ENCODE results near the gene PRKAG2.
A peak's percentile ranks its signal among the peaks of the same experiment; 100 is the strongest.

Gene PRKAG2

DNA sequence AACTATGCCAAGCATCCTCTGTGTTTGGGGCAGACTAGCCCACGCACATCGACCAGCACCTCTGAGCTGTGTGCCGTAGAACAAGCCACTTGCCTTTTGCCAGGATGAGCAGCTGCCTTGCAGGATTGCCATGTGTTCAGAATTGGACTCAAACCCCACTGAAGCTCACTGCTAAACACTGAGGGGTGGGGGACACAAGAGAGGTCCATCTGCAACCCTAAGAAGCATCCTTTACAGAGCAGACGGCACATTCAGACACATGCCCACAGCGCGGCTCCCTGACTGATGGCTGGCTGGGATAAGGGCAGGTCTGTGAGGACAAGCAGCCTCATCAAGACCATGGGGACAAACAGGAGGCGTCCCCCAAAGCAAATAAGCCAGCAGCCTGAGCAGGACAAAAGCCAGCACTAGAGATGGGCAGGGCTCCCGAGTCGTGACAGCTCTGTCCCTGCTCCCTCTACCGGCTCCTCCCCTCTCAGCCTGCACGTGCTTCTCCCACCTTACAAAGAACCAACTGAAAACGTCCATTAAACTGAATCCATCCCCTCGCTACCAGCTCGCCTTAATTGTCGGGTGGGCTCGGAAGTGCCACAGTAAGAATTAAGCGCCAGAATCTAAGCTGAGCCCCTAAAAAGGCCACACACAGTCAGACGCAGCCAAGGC, 114.2 kb downstream of the PRKAG2 start:
- H3K4me3 ChIP-seq (ENCODE audit: low read length in 2 of 2) = no peak overlapping the region
- H4K91ac ChIP-seq (ENCODE audit: low read depth, low read length, poor library complexity) = no peak overlapping the region
- peak overlapping the region; percentile 33 for H4K8ac ChIP-seq (ENCODE audit: low read depth, low read length)
- no peak overlapping the region for H2BK5ac ChIP-seq (ENCODE audit: low read length)
- no peaks in the 10 kb centered on the region for H3K36me3 ChIP-seq (replicated peaks in 1 of 2; ENCODE audit: control insufficient read depth in 2 of 2, insufficient read depth in 2 of 2, low read length in 2 of 2)
- H3K27ac ChIP-seq (replicated peaks; ENCODE audit: low read length) = no peak overlapping the region
- peaks cover 3 to 8% of the 10 kb centered on the region in 2 donors for H3K4me1 ChIP-seq (ENCODE audit: control insufficient read depth in 2 of 2, insufficient read depth in 1 of 2, low read depth in 1 of 2, low read length in 2 of 2)
- H3K14ac ChIP-seq (ENCODE audit: low read length) = peak overlapping the region; percentile 27
- H3K9ac ChIP-seq (ENCODE audit: low read depth, low read length, poor library complexity) = no peak overlapping the region
- peak overlapping the region; percentile 70 for H2BK15ac ChIP-seq (ENCODE audit: low read length)
- H2BK12ac ChIP-seq (ENCODE audit: low read length) = peak overlapping the region; percentile 14
- H3K27me3 ChIP-seq (ENCODE audit: control insufficient read depth in 3 of 3, insufficient read depth in 3 of 3, low read depth in 1 of 3, low read length in 3 of 3) = peaks cover 0 to 38% (median 8%) of the 10 kb centered on the region in 3 experiments
- H2AFZ ChIP-seq (ENCODE audit: low read length) = peak overlapping the region; percentile 60
- H3K9me3 ChIP-seq (replicated peaks in 1 of 2; ENCODE audit: control insufficient read depth in 2 of 2, insufficient read depth in 1 of 2, low read depth in 1 of 2, low read length in 2 of 2) = peaks cover 0 to under 1% of the 10 kb centered on the region in 2 donors
- WGBS, 2 donors (ENCODE audit: extremely low coverage in 2 of 2, insufficient read length in 2 of 2, insufficient replicate concordance in 1 of 2) = no CpG with 5 or more reads among the region's 18 CpGs
- no peak overlapping the region for H3K4ac ChIP-seq (ENCODE audit: low read length)
- no peaks in the 10 kb centered on the region for H3K79me1 ChIP-seq (ENCODE audit: low read depth, low read length)
- peak overlapping the region; percentile 63 for H3K18ac ChIP-seq (ENCODE audit: low read length)
- DNase-seq (ENCODE audit: low spot score) = no peak
- H3K23ac ChIP-seq (ENCODE audit: low read depth, low read length, poor library complexity) = peak overlapping the region; percentile 19
- no peak overlapping the region for H3K4me2 ChIP-seq (ENCODE audit: insufficient read depth, low read length, poor library complexity, severe bottlenecking)
- H2BK120ac ChIP-seq (ENCODE audit: low read depth, low read length) = no peak overlapping the region
- H2AK5ac ChIP-seq (ENCODE audit: low read depth, low read length) = no peak overlapping the region

DNA sequence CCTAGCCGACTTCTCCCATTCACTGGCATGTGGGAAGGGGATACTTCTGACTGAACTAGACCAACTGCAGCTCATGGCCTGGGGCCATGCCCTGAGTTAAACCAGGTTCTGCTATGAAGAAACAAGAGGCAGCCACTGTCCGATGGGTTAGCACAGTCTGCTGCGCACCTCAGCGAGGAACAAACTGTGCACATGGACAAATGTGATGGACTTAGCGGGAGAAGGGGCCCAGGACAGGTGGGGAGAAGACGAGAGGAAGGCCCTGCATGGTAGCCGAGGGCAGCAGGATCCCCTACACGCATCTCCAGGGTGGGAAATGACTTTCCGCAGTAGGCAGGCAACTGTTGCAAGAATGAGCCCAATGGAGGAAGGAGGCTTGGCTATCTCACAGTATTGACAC, 115.0 kb downstream of the PRKAG2 start:
- Histone ChIP-seq H2AFZ (ENCODE audit: low read length) (no peak overlapping the region), H2BK12ac (ENCODE audit: low read length) (no peak overlapping the region), H3K27me3 (ENCODE audit: control insufficient read depth in 3 of 3, insufficient read depth in 3 of 3, low read depth in 1 of 3, low read length in 3 of 3) (peaks cover 0 to 38% (median 8%) of the 10 kb centered on the region in 3 experiments), H3K36me3 (replicated peaks in 1 of 2; ENCODE audit: control insufficient read depth in 2 of 2, insufficient read depth in 2 of 2, low read length in 2 of 2) (no peaks in the 10 kb centered on the region), H2BK120ac (ENCODE audit: low read depth, low read length) (no peak overlapping the region), H2BK15ac (ENCODE audit: low read length) (no peak overlapping the region), H2AK5ac (ENCODE audit: low read depth, low read length) (no peak overlapping the region), H3K79me1 (ENCODE audit: low read depth, low read length) (no peaks in the 10 kb centered on the region), H3K9me3 (replicated peaks in 1 of 2; ENCODE audit: control insufficient read depth in 2 of 2, insufficient read depth in 1 of 2, low read depth in 1 of 2, low read length in 2 of 2) (no peaks in the 10 kb centered on the region), H3K14ac (ENCODE audit: low read length) (no peak overlapping the region), H3K4me2 (ENCODE audit: insufficient read depth, low read length, poor library complexity, severe bottlenecking) (no peak overlapping the region), H4K8ac (ENCODE audit: low read depth, low read length) (no peak overlapping the region), H4K91ac (ENCODE audit: low read depth, low read length, poor library complexity) (no peak overlapping the region), H2BK5ac (ENCODE audit: low read length) (no peak overlapping the region), H3K4me3 (ENCODE audit: low read length in 2 of 2) (no peak overlapping the region), H3K9ac (ENCODE audit: low read depth, low read length, poor library complexity) (no peak overlapping the region), H3K23ac (ENCODE audit: low read depth, low read length, poor library complexity) (no peak overlapping the region), H3K18ac (ENCODE audit: low read length) (no peak overlapping the region), H3K4ac (ENCODE audit: low read length) (no peak overlapping the region), H3K27ac (replicated peaks; ENCODE audit: low read length) (no peak overlapping the region), H3K4me1 (ENCODE audit: control insufficient read depth in 2 of 2, insufficient read depth in 1 of 2, low read depth in 1 of 2, low read length in 2 of 2) (peaks cover 8 to 10% of the 10 kb centered on the region in 2 donors)
- DNase-seq (ENCODE audit: low spot score) = no peak
- WGBS, 2 donors (ENCODE audit: extremely low coverage in 2 of 2, insufficient read length in 2 of 2, insufficient replicate concordance in 1 of 2) = no CpG with 5 or more reads among the region's 9 CpGs

GRCh38 chr7:151761231-151761630, 115.7 kb downstream of the PRKAG2 start:
- Histone ChIP-seq H2BK120ac (ENCODE audit: low read depth, low read length) (no peak overlapping the region), H3K36me3 (replicated peaks in 1 of 2; ENCODE audit: control insufficient read depth in 2 of 2, insufficient read depth in 2 of 2, low read length in 2 of 2) (no peaks in the 10 kb centered on the region), H3K4ac (ENCODE audit: low read length) (no peak overlapping the region), H3K9me3 (replicated peaks in 1 of 2; ENCODE audit: control insufficient read depth in 2 of 2, insufficient read depth in 1 of 2, low read depth in 1 of 2, low read length in 2 of 2) (no peaks in the 10 kb centered on the region), H2AFZ (ENCODE audit: low read length) (no peak overlapping the region), H3K14ac (ENCODE audit: low read length) (no peak overlapping the region), H3K18ac (ENCODE audit: low read length) (no peak overlapping the region), H2BK12ac (ENCODE audit: low read length) (no peak overlapping the region), H4K8ac (ENCODE audit: low read depth, low read length) (no peak overlapping the region), H2AK5ac (ENCODE audit: low read depth, low read length) (no peak overlapping the region), H3K79me1 (ENCODE audit: low read depth, low read length) (no peaks in the 10 kb centered on the region), H2BK5ac (ENCODE audit: low read length) (no peak overlapping the region), H3K4me3 (ENCODE audit: low read length in 2 of 2) (no peak overlapping the region), H3K4me2 (ENCODE audit: insufficient read depth, low read length, poor library complexity, severe bottlenecking) (no peak overlapping the region), H3K23ac (ENCODE audit: low read depth, low read length, poor library complexity) (no peak overlapping the region), H3K27me3 (ENCODE audit: control insufficient read depth in 3 of 3, insufficient read depth in 3 of 3, low read depth in 1 of 3, low read length in 3 of 3) (peaks cover 0 to 38% (median 8%) of the 10 kb centered on the region in 3 experiments), H4K91ac (ENCODE audit: low read depth, low read length, poor library complexity) (no peak overlapping the region), H3K27ac (replicated peaks; ENCODE audit: low read length) (no peak overlapping the region), H3K9ac (ENCODE audit: low read depth, low read length, poor library complexity) (no peak overlapping the region), H3K4me1 (ENCODE audit: control insufficient read depth in 2 of 2, insufficient read depth in 1 of 2, low read depth in 1 of 2, low read length in 2 of 2) (peaks cover 11 to 13% of the 10 kb centered on the region in 2 donors), H2BK15ac (ENCODE audit: low read length) (no peak overlapping the region)
- DNase-seq (ENCODE audit: low spot score) = no peak
- no CpG with 5 or more reads among the region's 3 CpGs for WGBS, 2 donors (ENCODE audit: extremely low coverage in 2 of 2, insufficient read length in 2 of 2, insufficient replicate concordance in 1 of 2)

GRCh38 chr7:151759591-151760042, 117.3 kb downstream of the PRKAG2 start:
- H3K36me3 ChIP-seq (replicated peaks in 1 of 2; ENCODE audit: control insufficient read depth in 2 of 2, insufficient read depth in 2 of 2, low read length in 2 of 2) = no peaks in the 10 kb centered on the region
- H2BK12ac ChIP-seq (ENCODE audit: low read length) = no peak overlapping the region
- H3K18ac ChIP-seq (ENCODE audit: low read length) = no peak overlapping the region
- peaks cover 15 to 18% of the 10 kb centered on the region in 2 donors for H3K4me1 ChIP-seq (ENCODE audit: control insufficient read depth in 2 of 2, insufficient read depth in 1 of 2, low read depth in 1 of 2, low read length in 2 of 2)
- H3K9me3 ChIP-seq (replicated peaks in 1 of 2; ENCODE audit: control insufficient read depth in 2 of 2, insufficient read depth in 1 of 2, low read depth in 1 of 2, low read length in 2 of 2) = no peaks in the 10 kb centered on the region
- H3K4ac ChIP-seq (ENCODE audit: low read length) = no peak overlapping the region
- no peak overlapping the region for H2AFZ ChIP-seq (ENCODE audit: low read length)
- H3K9ac ChIP-seq (ENCODE audit: low read depth, low read length, poor library complexity) = no peak overlapping the region
- H3K79me1 ChIP-seq (ENCODE audit: low read depth, low read length) = no peaks in the 10 kb centered on the region
- H3K4me2 ChIP-seq (ENCODE audit: insufficient read depth, low read length, poor library complexity, severe bottlenecking) = no peak overlapping the region
- H2BK120ac ChIP-seq (ENCODE audit: low read depth, low read length) = no peak overlapping the region
- peak; percentile 64 for DNase-seq (ENCODE audit: low spot score)
- no peak overlapping the region for H3K4me3 ChIP-seq (ENCODE audit: low read length in 2 of 2)
- no peak overlapping the region for H4K91ac ChIP-seq (ENCODE audit: low read depth, low read length, poor library complexity)
- H2BK5ac ChIP-seq (ENCODE audit: low read length) = no peak overlapping the region
- H3K27ac ChIP-seq (replicated peaks; ENCODE audit: low read length) = no peak overlapping the region
- peaks cover 0 to 33% (median 8%) of the 10 kb centered on the region in 3 experiments for H3K27me3 ChIP-seq (ENCODE audit: control insufficient read depth in 3 of 3, insufficient read depth in 3 of 3, low read depth in 1 of 3, low read length in 3 of 3)
- no CpG with 5 or more reads among the region's 9 CpGs for WGBS, 2 donors (ENCODE audit: extremely low coverage in 2 of 2, insufficient read length in 2 of 2, insufficient replicate concordance in 1 of 2)
- H3K14ac ChIP-seq (ENCODE audit: low read length) = no peak overlapping the region
- peak overlapping the region; percentile 29 for H2BK15ac ChIP-seq (ENCODE audit: low read length)
- no peak overlapping the region for H4K8ac ChIP-seq (ENCODE audit: low read depth, low read length)
- no peak overlapping the region for H2AK5ac ChIP-seq (ENCODE audit: low read depth, low read length)
- peak overlapping the region; percentile 8 for H3K23ac ChIP-seq (ENCODE audit: low read depth, low read length, poor library complexity)
